Mesendoderm (in vitro differentiated cells): ENCODE measurements around the gene GALNT9.
"Not testable (repeated sequence)": the region's sequence is repeated elsewhere in the genome, so short reads cannot be mapped to it uniquely, and the experiment has no call there.

Source experiments
- DNase-seq: peaks from one replicate; pipeline ENCODE4 v3.0.0; 2013
- H2AK5ac ChIP-seq: 2 replicates; pipeline ENCODE4 v1.6.1; 2013; ENCODE audit warnings: low read length, inconsistent platforms
- H2BK120ac ChIP-seq: 2 replicates; pipeline ENCODE4 v1.6.1; 2013; ENCODE audit warnings: low read depth, mild to moderate bottlenecking, low read length, moderate library complexity, mixed read lengths
- H2BK15ac ChIP-seq: replicated peaks from 2 replicates; pipeline ENCODE4 v1.6.1; 2013; ENCODE audit warnings: low read depth, mild to moderate bottlenecking, moderate library complexity
- H2BK5ac ChIP-seq: 2 replicates; pipeline ENCODE4 v1.6.1; 2013; ENCODE audit warnings: low read length, inconsistent platforms
- H3K18ac ChIP-seq: 2 replicates; pipeline ENCODE4 v1.6.1; 2013; ENCODE audit warnings: mild to moderate bottlenecking, low read length, mixed read lengths
- H3K23ac ChIP-seq: one replicate; pipeline ENCODE4 v1.6.1; 2013; ENCODE audit warnings: low read length
- H3K27ac ChIP-seq: 2 replicates; pipeline ENCODE4 v1.5.1; 2013; ENCODE audit warnings: low read depth, mild to moderate bottlenecking, inconsistent platforms, low read length, moderate library complexity
- H3K27me3 ChIP-seq: 2 replicates; pipeline ENCODE4 v1.6.1; 2013; ENCODE audit warnings: low read length, control low read depth, mild to moderate bottlenecking, inconsistent platforms; ENCODE audit not compliant: insufficient read depth, poor library complexity
- H3K36me3 ChIP-seq: 2 replicates; pipeline ENCODE4 v1.6.1; 2013; ENCODE audit warnings: low read length, inconsistent platforms; ENCODE audit not compliant: control insufficient read depth, insufficient read depth
- H3K4ac ChIP-seq: one replicate; pipeline ENCODE4 v1.6.1; 2013; ENCODE audit warnings: low read depth, mild to moderate bottlenecking, low read length, moderate library complexity
- H3K4me1 ChIP-seq: 2 replicates; pipeline ENCODE4 v1.6.1; 2013; ENCODE audit warnings: low read depth, low read length, inconsistent platforms; ENCODE audit not compliant: control insufficient read depth
- H3K4me2 ChIP-seq: 2 replicates; pipeline ENCODE4 v1.6.1; 2013; ENCODE audit warnings: low read length
- H3K4me3 ChIP-seq: 2 replicates; pipeline ENCODE4 v1.5.1; 2013; ENCODE audit warnings: mild to moderate bottlenecking, low read length
- H3K56ac ChIP-seq: one replicate; pipeline ENCODE4 v1.6.1; 2013; ENCODE audit warnings: low read length
- H3K79me1 ChIP-seq: 2 replicates; pipeline ENCODE4 v1.6.1; 2013; ENCODE audit warnings: low read length, inconsistent platforms
- H3K79me2 ChIP-seq: 2 replicates; pipeline ENCODE4 v1.6.1; 2013; ENCODE audit warnings: mild to moderate bottlenecking, low read length; ENCODE audit not compliant: control insufficient read depth, insufficient read depth
- H3K9ac ChIP-seq: 2 replicates; pipeline ENCODE4 v1.6.1; 2013; ENCODE audit warnings: low read length, inconsistent platforms
- H4K5ac ChIP-seq: one replicate; pipeline ENCODE4 v1.6.1; 2013; ENCODE audit warnings: low read length
- H4K8ac ChIP-seq: one replicate; pipeline ENCODE4 v1.6.1; 2013; ENCODE audit warnings: low read depth, mild to moderate bottlenecking, control low read depth, low read length, moderate library complexity
- WGBS: extraction: QIAGEN DNeasy Blood & Tissue Kit; methylation state at CpG from one replicate; pipeline ENCODE4 v1.1.7; 2013; ENCODE audit warnings: low lambda C conversion rate, missing lambda C conversion rate; ENCODE audit not compliant: insufficient coverage; ENCODE audit errors: extremely low coverage; 5-methylcytosine and 5-hydroxymethylcytosine counted together

Gene GALNT9

DNA sequence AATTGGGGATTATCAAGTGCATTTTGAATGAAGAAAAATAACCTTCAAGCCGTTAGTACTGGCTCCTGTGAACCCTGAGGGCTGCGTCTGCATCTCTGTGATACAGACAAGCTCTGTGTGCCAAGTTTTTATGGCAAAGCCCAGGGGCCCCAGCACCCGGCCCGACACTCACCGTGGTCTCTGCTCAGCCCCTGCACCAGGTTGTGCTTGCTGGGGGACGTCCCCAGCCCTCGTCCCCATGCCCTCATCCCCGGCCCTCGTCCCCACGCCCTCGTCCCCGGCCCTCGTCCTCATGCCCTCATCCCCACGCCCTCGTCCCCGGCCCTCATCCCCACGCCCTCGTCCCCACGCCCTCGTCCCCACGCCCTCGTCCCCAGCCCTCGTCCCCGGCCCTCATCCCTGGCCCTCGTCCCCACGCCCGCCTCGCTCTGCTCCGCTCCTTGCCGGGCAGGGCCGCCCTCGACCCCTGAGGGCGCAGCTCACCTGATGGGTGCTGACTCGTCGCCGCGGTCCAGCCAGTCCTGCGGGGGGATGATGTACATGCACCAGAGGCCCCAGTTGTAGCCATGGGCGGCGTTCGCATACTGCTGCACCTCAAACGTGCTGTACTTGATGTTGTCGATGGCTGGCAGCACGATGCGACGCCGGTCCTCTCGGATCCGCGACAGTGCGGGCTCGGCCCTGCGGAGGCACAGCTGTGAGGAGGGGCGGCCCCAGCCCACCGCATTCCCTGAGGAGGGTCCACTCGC lies 72.0 kb downstream of the GALNT9 start:
- Histone ChIP-seq H3K4me2 (no peak overlapping the region), H3K4me1 (peaks cover 5% of the 10 kb centered on the region), H3K9ac (no peak overlapping the region), H3K56ac (no peak overlapping the region), H3K79me2 (no peaks in the 10 kb centered on the region), H3K27ac (no peak overlapping the region), H3K18ac (no peak overlapping the region), H2BK120ac (no peak overlapping the region), H3K36me3 (no peaks in the 10 kb centered on the region), H2AK5ac (no peak overlapping the region), H4K5ac (no peak overlapping the region), H3K27me3 (no peaks in the 10 kb centered on the region), H3K4me3 (no peak overlapping the region), H4K8ac (no peak overlapping the region), H3K79me1 (no peaks in the 10 kb centered on the region), H3K23ac (no peak overlapping the region), H2BK15ac (no peak overlapping the region), H3K4ac (no peak overlapping the region), H2BK5ac (no peak overlapping the region)
- no CpG with 5 or more reads among the region's 56 CpGs for WGBS
- no peak for DNase-seq

DNA sequence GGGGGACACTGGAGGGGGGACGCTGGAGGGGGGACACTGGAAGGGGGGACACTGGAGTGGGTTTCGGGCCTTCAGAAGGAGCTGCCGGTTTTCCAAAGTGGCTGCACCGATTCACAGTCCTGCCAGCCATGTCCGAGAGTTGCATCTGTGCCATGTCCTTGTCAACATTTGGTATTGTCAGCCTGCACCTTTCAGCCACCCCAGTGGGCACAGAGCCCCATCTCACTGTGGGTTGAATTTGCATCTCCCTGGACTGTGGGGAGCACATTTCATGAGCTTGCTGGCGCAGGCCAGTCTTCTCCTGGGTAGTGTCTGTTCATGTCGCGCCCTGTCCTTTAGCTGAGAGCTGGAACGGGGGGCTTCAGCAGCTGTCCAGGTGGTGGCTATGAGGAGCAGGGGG lies 72.7 kb downstream of the GALNT9 start:
- Histone ChIP-seq H3K23ac (no peak overlapping the region), H2BK15ac (no peak overlapping the region), H3K79me1 (no peaks in the 10 kb centered on the region), H3K4ac (no peak overlapping the region), H3K18ac (no peak overlapping the region), H3K36me3 (no peaks in the 10 kb centered on the region), H3K27me3 (no peaks in the 10 kb centered on the region), H2BK5ac (no peak overlapping the region), H4K5ac (no peak overlapping the region), H2AK5ac (no peak overlapping the region), H3K9ac (no peak overlapping the region), H3K79me2 (no peaks in the 10 kb centered on the region), H3K56ac (no peak overlapping the region), H2BK120ac (no peak overlapping the region), H3K4me2 (no peak overlapping the region), H3K4me1 (peaks cover 5% of the 10 kb centered on the region), H3K4me3 (no peak overlapping the region), H4K8ac (no peak overlapping the region), H3K27ac (no peak overlapping the region)
- DNase-seq = no peak
- WGBS = no CpG with 5 or more reads among the region's 9 CpGs

DNA sequence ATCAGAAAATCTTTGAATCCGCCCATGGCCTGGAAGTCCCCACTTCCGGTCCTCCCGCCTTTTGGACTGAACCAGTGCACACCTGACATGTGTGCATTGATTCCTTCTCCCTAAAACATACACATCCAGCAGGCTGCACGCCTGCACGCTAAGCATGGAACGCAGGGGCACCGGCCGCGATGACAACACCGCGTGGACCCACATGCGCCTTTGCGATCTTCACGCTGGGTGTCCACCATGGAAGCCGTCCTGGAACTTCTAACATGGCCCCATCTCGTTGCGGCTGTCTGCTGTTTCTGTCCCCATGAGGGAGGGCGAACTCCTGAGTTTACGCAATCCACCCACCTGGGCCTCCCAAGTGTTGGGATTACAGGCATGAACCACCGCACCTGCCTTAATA lies 73.7 kb downstream of the GALNT9 start:
- no peaks in the 10 kb centered on the region for H3K27me3 ChIP-seq
- H3K79me2 ChIP-seq = no peaks in the 10 kb centered on the region
- no peak overlapping the region for H3K56ac ChIP-seq
- no peak overlapping the region for H2AK5ac ChIP-seq
- H3K4me2 ChIP-seq = no peak overlapping the region
- H3K18ac ChIP-seq = no peak overlapping the region
- H4K5ac ChIP-seq = no peak overlapping the region
- H3K36me3 ChIP-seq = no peaks in the 10 kb centered on the region
- no peak overlapping the region for H3K4me3 ChIP-seq
- no peak overlapping the region for H3K27ac ChIP-seq
- H2BK15ac ChIP-seq = no peak overlapping the region
- no peak overlapping the region for H2BK120ac ChIP-seq
- H3K23ac ChIP-seq = no peak overlapping the region
- H3K9ac ChIP-seq = no peak overlapping the region
- no CpG with 5 or more reads among the region's 20 CpGs for WGBS
- H3K4ac ChIP-seq = no peak overlapping the region
- H3K4me1 ChIP-seq = peaks cover 5% of the 10 kb centered on the region
- peak overlapping the region; percentile 8 for H2BK5ac ChIP-seq
- no peaks in the 10 kb centered on the region for H3K79me1 ChIP-seq
- DNase-seq = no peak
- H4K8ac ChIP-seq = no peak overlapping the region

DNA sequence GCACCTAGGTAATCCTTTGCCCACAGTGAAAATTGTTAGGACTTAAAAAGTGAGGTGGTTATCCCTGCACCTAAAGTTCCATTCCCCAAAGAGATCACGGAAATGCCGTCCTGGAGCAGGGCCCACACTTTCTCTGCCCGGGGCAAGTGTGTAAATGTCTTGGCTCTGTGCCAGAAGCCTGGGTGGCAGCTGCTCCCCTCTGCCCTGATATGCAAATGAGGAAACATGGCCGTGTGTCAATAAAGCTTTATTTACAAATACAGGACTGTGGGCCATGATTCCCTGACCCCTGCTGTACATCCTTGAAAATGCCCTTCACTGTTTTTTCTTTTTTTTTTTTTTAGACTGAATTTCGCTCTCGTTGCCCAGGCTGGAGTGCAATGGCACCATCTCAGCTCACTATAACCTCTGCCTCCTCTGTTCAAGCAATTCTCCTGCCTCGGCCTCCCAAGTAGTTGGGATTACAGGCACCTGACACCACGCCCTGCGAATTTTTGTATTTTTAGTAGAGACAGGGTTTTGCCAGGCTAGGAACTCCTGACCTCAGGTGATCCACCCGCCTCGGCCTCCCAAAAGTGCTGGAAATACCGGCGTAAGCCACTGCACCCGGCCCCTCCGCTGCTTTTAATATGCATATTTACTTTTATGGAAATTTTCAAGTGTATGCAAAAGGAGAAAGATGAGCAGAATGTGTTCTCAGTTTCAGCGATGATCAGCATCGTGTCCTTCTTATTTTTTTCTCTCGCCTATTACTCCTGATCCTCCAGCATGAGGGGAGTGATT lies 75.5 kb downstream of the GALNT9 start:
- Histone ChIP-seq H3K4ac (no peak overlapping the region), H4K5ac (no peak overlapping the region), H3K79me1 (no peaks in the 10 kb centered on the region), H2BK15ac (no peak overlapping the region), H2AK5ac (no peak overlapping the region), H3K4me3 (no peak overlapping the region), H3K27me3 (no peaks in the 10 kb centered on the region), H2BK5ac (no peak overlapping the region), H3K23ac (no peak overlapping the region), H3K79me2 (no peaks in the 10 kb centered on the region), H3K4me1 (peaks cover 5% of the 10 kb centered on the region), H3K56ac (no peak overlapping the region), H3K4me2 (no peak overlapping the region), H3K27ac (no peak overlapping the region), H3K9ac (no peak overlapping the region), H2BK120ac (no peak overlapping the region), H3K36me3 (no peaks in the 10 kb centered on the region), H4K8ac (no peak overlapping the region), H3K18ac (no peak overlapping the region)
- no CpG with 5 or more reads among the region's 18 CpGs for WGBS
- no peak for DNase-seq

DNA sequence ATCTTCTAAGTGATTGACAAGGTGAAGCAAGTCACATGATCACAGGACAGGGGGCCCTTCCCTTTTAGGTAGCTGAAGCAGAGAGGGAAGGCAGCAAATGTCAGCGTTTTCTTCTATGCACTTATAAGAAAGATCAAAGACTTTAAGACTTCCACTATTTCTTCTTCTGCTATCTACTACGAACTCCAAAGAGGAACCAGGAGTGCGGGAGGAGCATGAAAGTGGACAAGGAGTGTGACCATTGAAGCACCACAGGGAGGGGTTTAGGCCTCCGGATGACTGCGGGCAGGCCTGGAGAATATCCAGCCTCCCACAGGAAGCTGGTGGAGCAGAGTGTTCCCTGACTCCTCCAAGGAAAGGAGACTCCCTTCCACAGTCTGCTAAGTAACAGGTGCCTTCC lies 76.4 kb downstream of the GALNT9 start:
- not testable (repeated sequence) for H3K79me1 ChIP-seq, H3K4me3 ChIP-seq, H3K4me2 ChIP-seq, H2BK120ac ChIP-seq, H4K8ac ChIP-seq, DNase-seq, H3K18ac ChIP-seq, H3K27ac ChIP-seq, H3K56ac ChIP-seq, H3K79me2 ChIP-seq, H3K9ac ChIP-seq, H3K4me1 ChIP-seq, H2BK5ac ChIP-seq, H3K23ac ChIP-seq, H2BK15ac ChIP-seq, H2AK5ac ChIP-seq, H3K36me3 ChIP-seq, H4K5ac ChIP-seq, H3K4ac ChIP-seq, H3K27me3 ChIP-seq
- no CpG with 5 or more reads among the region's 5 CpGs for WGBS
